Esophagus squamous epithelium (tissue), 4 donors: ENCODE measurements around the gene SNCAIP.

ENCODE experiments used
- POLR2A ChIP-seq, 4 donors: fragments of 450-650 bp; IDR thresholded peaks; one replicate each; pipeline ENCODE4 v1.6.1; 2017; ENCODE audit warnings: antibody characterized with exemption in 4 of 4, mild to moderate bottlenecking in 4 of 4, moderate library complexity in 3 of 4
- TF ChIP-seq, protein P1 (sequence below), 6 experiments: fragments of 450-650 bp in 4 of 6; fragments of 200-600 bp in 2 of 6; sonication (generic) in 2 of 6; IDR thresholded peaks; one replicate each; pipeline ENCODE4 v1.5.1; 2016 to 2019; ENCODE audit warnings: antibody characterized with exemption in 6 of 6, mild to moderate bottlenecking in 4 of 6, moderate library complexity in 4 of 6

DNA sequence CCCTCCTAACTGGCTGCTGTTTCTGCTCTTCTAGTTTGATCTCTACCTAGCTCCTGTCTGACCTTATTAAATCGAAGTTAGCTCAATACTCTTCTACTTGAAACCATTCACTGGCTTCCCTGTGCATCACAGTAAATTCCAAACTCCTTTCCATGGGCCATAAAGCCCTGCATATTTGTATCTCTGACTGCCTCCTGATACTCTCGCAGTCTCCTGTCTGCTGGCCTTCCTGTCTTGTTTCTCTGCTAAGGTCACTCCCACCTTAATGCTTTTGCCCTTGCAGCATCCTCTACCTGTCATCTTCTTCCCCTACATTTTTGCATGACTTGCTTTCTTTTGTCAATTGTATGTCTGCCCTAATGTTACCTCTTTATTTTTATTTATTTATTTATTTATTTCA, 44.8 kb downstream of the SNCAIP start:
- TF ChIP-seq, protein P1, sequence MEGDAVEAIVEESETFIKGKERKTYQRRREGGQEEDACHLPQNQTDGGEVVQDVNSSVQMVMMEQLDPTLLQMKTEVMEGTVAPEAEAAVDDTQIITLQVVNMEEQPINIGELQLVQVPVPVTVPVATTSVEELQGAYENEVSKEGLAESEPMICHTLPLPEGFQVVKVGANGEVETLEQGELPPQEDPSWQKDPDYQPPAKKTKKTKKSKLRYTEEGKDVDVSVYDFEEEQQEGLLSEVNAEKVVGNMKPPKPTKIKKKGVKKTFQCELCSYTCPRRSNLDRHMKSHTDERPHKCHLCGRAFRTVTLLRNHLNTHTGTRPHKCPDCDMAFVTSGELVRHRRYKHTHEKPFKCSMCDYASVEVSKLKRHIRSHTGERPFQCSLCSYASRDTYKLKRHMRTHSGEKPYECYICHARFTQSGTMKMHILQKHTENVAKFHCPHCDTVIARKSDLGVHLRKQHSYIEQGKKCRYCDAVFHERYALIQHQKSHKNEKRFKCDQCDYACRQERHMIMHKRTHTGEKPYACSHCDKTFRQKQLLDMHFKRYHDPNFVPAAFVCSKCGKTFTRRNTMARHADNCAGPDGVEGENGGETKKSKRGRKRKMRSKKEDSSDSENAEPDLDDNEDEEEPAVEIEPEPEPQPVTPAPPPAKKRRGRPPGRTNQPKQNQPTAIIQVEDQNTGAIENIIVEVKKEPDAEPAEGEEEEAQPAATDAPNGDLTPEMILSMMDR (IDR thresholded peaks at IDR 0.05) = no peak
- TF ChIP-seq POLR2A (IDR thresholded peaks at IDR 0.05) = no peak
